ENCODE data around the gene FRMD6. TPM values are rescaled to one million over a fixed set of nuclear protein-coding genes. Genes with fewer than 3 reads are reported as not detected.

The FRMD6 gene
- total and polyA plus RNA-seq, 8 donors, result 5.9 to 35.2 (median 9.7) TPM

- Histone ChIP-seq H3K4me3 (no peak overlapping the region), H3K27me3 (no peaks in the 10 kb centered on the region), H3K9me3 (no peaks in the 10 kb centered on the region), H3K36me3 (no peaks in the 10 kb centered on the region), H3K27ac (no peak overlapping the region), H3K4me1 (peaks cover 0 to 6% (median under 1%) of the 10 kb centered on the region in 4 donors)
- no peak for TF ChIP-seq POLR2A (IDR thresholded peaks at IDR 0.05)
- no peak for TF ChIP-seq EP300 (IDR thresholded peaks at IDR 0.05)
- TF ChIP-seq, protein P1, sequence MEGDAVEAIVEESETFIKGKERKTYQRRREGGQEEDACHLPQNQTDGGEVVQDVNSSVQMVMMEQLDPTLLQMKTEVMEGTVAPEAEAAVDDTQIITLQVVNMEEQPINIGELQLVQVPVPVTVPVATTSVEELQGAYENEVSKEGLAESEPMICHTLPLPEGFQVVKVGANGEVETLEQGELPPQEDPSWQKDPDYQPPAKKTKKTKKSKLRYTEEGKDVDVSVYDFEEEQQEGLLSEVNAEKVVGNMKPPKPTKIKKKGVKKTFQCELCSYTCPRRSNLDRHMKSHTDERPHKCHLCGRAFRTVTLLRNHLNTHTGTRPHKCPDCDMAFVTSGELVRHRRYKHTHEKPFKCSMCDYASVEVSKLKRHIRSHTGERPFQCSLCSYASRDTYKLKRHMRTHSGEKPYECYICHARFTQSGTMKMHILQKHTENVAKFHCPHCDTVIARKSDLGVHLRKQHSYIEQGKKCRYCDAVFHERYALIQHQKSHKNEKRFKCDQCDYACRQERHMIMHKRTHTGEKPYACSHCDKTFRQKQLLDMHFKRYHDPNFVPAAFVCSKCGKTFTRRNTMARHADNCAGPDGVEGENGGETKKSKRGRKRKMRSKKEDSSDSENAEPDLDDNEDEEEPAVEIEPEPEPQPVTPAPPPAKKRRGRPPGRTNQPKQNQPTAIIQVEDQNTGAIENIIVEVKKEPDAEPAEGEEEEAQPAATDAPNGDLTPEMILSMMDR (IDR thresholded peaks at IDR 0.05), result no peak
- no peak for TF ChIP-seq POLR2AphosphoS5 (IDR thresholded peaks at IDR 0.05)
- intact Hi-C loops (cut with DNase I; ENCODE audit: low total_unique reads), result no loop called here
- WGBS, 5 donors, result 61 to 85% (median 79%) methylated on average over 2 of the region's 2 CpGs
- DNase-seq, result no peak
Observed at GRCh38 chr14:51622376-51622775, 29.3 kb upstream of the FRMD6 start.

DNA sequence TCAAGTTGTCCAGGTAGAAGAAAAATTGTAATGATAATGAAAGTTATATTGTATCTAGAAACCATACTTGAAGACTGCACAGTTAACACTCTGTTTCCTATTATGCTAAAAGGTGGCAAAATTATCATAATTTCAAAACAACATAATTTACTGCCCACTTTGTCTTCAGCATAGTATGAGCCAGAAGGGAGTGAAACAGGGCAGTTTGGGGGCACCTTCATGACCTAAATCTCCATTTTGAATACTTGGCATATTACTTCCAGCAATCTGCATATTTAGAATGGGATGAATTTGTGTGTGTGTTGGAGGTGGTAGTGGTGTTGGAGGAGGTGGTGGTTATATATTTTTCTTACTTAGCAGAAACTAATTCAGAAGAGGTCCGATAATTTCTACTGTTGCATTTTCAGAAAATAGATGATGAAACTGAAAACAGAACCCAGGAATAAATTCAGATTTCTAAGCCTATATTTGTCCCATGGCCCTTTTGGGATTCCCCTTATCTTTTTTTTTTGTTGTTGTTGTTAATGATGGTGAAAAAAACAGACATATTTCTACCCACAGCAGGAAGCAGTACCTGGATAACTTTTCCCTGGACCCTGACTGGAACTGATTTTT lies 26.6 kb upstream of the FRMD6 start:
- Histone ChIP-seq H3K36me3 (no peaks in the 10 kb centered on the region), H3K4me3 (no peak overlapping the region), H3K4me1 (peaks cover 0 to 6% (median 0%) of the 10 kb centered on the region in 4 donors), H3K27ac (no peak overlapping the region), H3K9me3 (no peaks in the 10 kb centered on the region), H3K27me3 (no peaks in the 10 kb centered on the region)
- TF ChIP-seq, protein P1 (IDR thresholded peaks at IDR 0.05), result no peak
- TF ChIP-seq POLR2AphosphoS5 (IDR thresholded peaks at IDR 0.05) (no peak), POLR2A (IDR thresholded peaks at IDR 0.05) (no peak), EP300 (IDR thresholded peaks at IDR 0.05) (no peak)
- DNase-seq, result no peak
- intact Hi-C loops (cut with DNase I; ENCODE audit: low total_unique reads), result no loop called here
- WGBS, 5 donors, result 84 to 98% (median 86%) methylated on average over 1 of the region's 1 CpG

DNA sequence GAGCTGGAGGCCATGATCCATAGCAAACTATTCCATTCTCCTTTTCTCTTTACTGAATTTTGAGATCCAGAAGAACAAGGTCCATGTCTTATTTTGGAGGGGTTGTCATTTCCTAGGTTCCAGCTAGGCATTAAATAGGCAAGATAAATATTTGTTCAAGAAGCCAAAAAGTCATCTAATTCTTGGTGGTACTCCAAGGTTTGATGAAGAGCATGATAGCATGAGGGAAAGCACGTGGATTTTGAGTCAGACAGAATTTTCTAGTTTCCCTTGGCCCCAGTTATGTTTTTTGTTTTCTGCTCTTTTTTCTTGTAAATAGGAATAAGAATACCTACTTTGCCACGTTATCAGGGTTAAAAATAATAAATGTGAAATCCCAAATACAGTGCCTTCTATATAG lies 25.5 kb upstream of the FRMD6 start:
- TF ChIP-seq POLR2A (IDR thresholded peaks at IDR 0.05) (no peak), POLR2AphosphoS5 (IDR thresholded peaks at IDR 0.05) (no peak), EP300 (IDR thresholded peaks at IDR 0.05) (no peak)
- TF ChIP-seq, protein P1 (IDR thresholded peaks at IDR 0.05), result no peak
- no peak overlapping the region for H3K27ac ChIP-seq
- WGBS, 5 donors, result 32 to 56% (median 44%) methylated on average over 2 of the region's 2 CpGs
- no peak overlapping the region for H3K4me3 ChIP-seq
- no peaks in the 10 kb centered on the region for H3K9me3 ChIP-seq
- DNase-seq, result no peak
- no peaks in the 10 kb centered on the region for H3K36me3 ChIP-seq
- intact Hi-C loops (cut with DNase I; ENCODE audit: low total_unique reads), result no loop called here
- H3K4me1 ChIP-seq, result peaks cover 0 to 6% (median 0%) of the 10 kb centered on the region in 4 donors
- H3K27me3 ChIP-seq, result no peaks in the 10 kb centered on the region

GRCh38 chr14:51626788-51627187 lies 24.9 kb upstream of the FRMD6 start:
- Histone ChIP-seq H3K36me3 (no peaks in the 10 kb centered on the region), H3K4me1 (peaks cover 0 to 6% (median 0%) of the 10 kb centered on the region in 4 donors), H3K27me3 (no peaks in the 10 kb centered on the region), H3K9me3 (no peaks in the 10 kb centered on the region), H3K4me3 (no peak overlapping the region), H3K27ac (no peak overlapping the region)
- no peak for DNase-seq
- intact Hi-C loops (cut with DNase I; ENCODE audit: low total_unique reads), result no loop called here
- WGBS, 5 donors, result 37 to 68% (median 51%) methylated on average over 1 of the region's 1 CpG
- TF ChIP-seq POLR2A (IDR thresholded peaks at IDR 0.05) (no peak), EP300 (IDR thresholded peaks at IDR 0.05) (no peak), POLR2AphosphoS5 (IDR thresholded peaks at IDR 0.05) (no peak)
- TF ChIP-seq, protein P1 (IDR thresholded peaks at IDR 0.05), result no peak
